Measurements from ENCODE around the gene SLC35B4.

- TF ChIP-seq EZH2 (IDR thresholded peaks at IDR 0.05; ENCODE audit: borderline replicate concordance, insufficient read depth, low read depth, low read length, poor library complexity, severe bottlenecking) (no peak), CTCF (IDR thresholded peaks at IDR 0.05) (no peak)
Observed at GRCh38 chr7:134343796-134344195, 27.1 kb upstream of the SLC35B4 start.

All from B cell (primary cell).